LNCaP clone FGC (cell line): ENCODE results near the gene VPS33A.

Source experiments
- DNase-seq: peaks from one replicate; pipeline ENCODE4 v3.0.0-alpha.2; 2011; ENCODE audit warnings: low read depth
- H3K4me3 ChIP-seq: 2 replicates; pipeline ENCODE4 v1.5.1; 2011; ENCODE audit warnings: mild to moderate bottlenecking, low read depth, low read length, control low read depth
- TF ChIP-seq, protein P1 (sequence below): IDR thresholded peaks from 2 replicates; pipeline ENCODE4 v1.5.1; 2012; ENCODE audit warnings: mild to moderate bottlenecking; ENCODE audit not compliant: control insufficient read depth, insufficient read depth; ENCODE audit errors: extremely low read depth

The VPS33A gene

DNA sequence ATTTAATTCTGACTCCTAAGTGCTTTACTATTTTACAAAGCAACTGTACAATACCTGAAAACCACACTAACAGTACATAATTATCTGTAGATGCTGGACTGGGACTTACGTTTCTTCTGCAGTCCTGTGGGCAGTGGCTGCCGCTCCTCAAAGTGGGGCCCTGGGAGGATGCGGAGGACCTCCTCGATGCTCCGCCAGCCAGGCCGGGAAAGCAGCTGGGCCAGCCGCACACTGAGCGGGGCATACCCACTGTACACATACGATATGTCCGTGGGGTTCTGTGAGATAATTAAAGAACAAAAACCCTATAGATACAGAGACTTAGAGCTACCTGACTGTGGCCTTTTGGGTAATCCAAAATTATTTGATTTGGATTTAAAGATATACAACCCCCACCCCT, 33.6 kb downstream of the VPS33A start:
- DNase-seq, result no peak
- H3K4me3 ChIP-seq, result no peak overlapping the region
- TF ChIP-seq, protein P1, sequence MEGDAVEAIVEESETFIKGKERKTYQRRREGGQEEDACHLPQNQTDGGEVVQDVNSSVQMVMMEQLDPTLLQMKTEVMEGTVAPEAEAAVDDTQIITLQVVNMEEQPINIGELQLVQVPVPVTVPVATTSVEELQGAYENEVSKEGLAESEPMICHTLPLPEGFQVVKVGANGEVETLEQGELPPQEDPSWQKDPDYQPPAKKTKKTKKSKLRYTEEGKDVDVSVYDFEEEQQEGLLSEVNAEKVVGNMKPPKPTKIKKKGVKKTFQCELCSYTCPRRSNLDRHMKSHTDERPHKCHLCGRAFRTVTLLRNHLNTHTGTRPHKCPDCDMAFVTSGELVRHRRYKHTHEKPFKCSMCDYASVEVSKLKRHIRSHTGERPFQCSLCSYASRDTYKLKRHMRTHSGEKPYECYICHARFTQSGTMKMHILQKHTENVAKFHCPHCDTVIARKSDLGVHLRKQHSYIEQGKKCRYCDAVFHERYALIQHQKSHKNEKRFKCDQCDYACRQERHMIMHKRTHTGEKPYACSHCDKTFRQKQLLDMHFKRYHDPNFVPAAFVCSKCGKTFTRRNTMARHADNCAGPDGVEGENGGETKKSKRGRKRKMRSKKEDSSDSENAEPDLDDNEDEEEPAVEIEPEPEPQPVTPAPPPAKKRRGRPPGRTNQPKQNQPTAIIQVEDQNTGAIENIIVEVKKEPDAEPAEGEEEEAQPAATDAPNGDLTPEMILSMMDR, result no peak

- TF ChIP-seq, protein P1, result no peak
- DNase-seq, result no peak
- no peak overlapping the region for H3K4me3 ChIP-seq
Measured at GRCh38 chr12:122230798-122231197, 35.5 kb downstream of the VPS33A start.

DNA sequence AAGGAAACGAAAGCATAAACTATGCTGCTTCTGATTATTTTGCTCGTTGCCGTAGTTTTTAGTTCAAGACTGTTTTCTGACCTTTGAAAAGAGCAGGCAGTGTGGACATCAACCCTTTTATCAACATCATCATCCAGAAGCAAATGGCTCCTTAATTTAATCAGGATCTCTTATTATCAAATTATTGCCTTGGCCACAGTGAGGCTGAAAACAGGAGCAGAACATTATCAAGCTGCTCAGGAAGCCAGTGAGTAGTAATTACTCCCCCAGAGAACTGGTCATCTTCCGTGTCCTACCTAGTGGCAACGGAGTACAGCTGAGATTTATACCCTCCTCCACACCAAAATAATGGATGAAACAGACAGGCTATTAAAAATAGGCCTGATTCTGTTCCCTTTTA, 38.2 kb downstream of the VPS33A start:
- H3K4me3 ChIP-seq, result no peak overlapping the region
- DNase-seq, result no peak
- TF ChIP-seq, protein P1, result no peak

- TF ChIP-seq, protein P1, result no peak
- H3K4me3 ChIP-seq, result no peak overlapping the region
- DNase-seq, result no peak
Measured at GRCh38 chr12:122227341-122227740, 39.0 kb downstream of the VPS33A start.

- DNase-seq, result no peak
- TF ChIP-seq, protein P1, result no peak
- peak overlapping the region; percentile 26 for H3K4me3 ChIP-seq
Measured at GRCh38 chr12:122226366-122227125, 39.7 kb downstream of the VPS33A start.

DNA sequence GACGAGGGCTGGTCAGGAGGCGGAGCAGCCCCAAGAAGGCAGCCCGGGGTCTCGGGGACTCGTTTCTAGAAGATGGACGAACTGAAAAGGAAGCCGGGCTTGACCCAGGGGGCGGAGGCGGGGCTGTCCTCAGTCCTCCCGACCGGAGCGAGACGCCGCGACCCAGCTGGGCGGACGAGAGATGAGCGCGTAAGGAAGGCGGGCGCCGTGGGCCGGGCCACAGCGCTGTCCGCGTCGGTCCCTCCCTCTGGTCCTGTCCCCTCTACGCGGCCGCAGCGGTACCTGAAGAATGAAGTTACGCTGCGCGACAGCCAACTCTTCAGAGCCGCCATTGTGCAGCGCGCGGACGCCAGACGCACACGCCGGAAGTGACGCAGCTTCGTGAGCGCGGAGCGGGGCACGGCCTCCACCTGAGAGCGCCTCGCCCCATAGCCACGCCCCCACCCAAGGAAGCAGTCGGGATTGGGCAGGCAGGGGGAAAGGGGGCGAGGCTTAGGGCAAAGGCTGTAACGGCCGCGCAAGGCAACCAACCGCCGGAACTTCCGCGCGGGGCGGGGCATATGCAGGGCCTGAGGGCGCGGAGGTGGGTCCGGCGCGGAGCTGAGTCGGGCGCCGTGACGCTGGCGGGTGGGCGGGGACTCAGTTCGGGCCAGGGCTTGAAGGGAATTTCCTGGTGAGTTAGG, 40.5 kb downstream of the VPS33A start, which contains the start of gene DIABLO:
Gene DIABLO, minus strand, starts transcription at position 370 of the 683 bp plus-strand sequence. Its CDS starts 38 bp downstream, at position 332.
- peak within 1 kb of the TSS; percentile 99 for H3K4me3 ChIP-seq
- TF ChIP-seq, protein P1, result no peak
- DNase-seq, result peak; percentile 97

DNA sequence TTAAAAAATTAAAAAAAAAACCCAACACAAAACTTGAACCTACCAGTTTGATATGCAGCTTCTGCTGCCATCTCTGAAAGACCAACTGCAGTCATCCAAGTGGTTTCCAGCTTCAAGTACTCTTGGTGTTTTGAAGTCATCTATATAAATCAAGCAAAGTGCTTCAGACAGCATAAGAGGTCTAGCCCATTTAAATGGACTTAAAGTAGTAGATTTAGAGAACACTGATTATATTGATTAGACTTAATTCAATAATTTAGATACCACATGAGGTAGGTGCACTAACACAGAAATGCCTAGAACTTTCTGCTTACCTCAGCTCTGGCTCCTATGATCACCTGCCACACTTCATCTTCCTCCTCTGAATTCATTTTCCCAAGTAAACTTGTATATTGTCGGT, 49.8 kb downstream of the VPS33A start:
- no peak overlapping the region for H3K4me3 ChIP-seq
- TF ChIP-seq, protein P1, result no peak
- no peak for DNase-seq
